Measurements from ENCODE around the gene CNOT3. TPM values are rescaled to one million over a fixed set of nuclear protein-coding genes. Genes with fewer than 3 reads are reported as not detected.
"Not testable (repeated sequence)": the region's sequence is repeated elsewhere in the genome, so short reads cannot be mapped to it uniquely, and the experiment has no call there.

CNOT3 gene
- total RNA-seq (2014; rRNA removed; shearing (Covaris generic)), result 20.4 and 30.3 TPM in 2 replicates
- polyA plus RNA-seq (2015; cell fraction: cytosol; rRNA removed), result 33.4 and 41.0 TPM in 2 replicates
- polyA plus RNA-seq (2015; cell fraction: nucleus; rRNA removed), result 42.2 and 44.0 TPM in 2 replicates

GRCh38 chr19:54137699-54138488 lies at the start of gene CNOT3:
CNOT3 (plus strand) TSS chr19:54137762; CDS start chr19:54142979, 5,217 bp downstream.
- DNase-seq (ENCODE audit: low read depth), result no peak

- DNase-seq (ENCODE audit: low read depth), result no peak
Observed at GRCh38 chr19:54094426-54095000, 43.0 kb upstream of the CNOT3 start.

- DNase-seq (ENCODE audit: low read depth), result no peak
Observed at GRCh38 chr19:54095136-54095858, 42.3 kb upstream of the CNOT3 start.

DNA sequence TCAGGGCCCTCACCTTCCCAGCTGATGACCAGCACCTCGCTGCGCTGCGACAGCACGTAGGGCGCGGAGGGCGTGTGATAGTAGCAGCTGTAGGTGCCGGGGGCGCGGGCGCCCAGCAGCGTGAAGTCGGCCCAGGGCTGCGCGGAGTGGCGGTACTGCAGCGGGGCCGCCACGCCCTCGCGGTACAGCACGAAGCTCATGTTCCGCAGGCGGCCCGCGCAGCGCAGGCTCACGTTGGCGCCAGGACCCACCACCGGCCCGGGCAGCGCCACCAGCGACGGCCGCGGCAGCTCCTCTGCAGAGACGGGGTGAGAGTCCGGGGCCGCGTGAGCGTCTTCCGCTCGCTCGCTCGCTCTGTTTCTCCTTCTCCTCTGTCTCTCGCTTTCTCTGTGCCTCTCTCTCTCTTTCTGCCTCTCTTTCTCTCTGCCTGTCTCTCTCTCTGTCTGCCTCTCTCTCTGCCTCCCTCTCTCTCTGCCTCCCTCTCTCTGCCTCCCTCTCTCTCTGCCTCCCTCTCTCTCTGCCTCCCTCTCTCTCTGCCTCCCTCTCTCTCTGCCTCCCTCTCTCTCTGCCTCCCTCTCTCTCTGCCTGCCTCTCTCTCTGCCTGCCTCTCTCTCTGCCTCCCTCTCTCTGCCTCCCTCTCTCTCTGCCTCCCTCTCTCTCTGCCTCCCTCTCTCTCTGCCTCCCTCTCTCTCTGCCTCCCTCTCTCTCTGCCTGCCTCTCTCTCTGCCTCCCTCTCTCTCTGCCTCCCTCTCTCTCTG lies 41.5 kb upstream of the CNOT3 start:
- not testable (repeated sequence) for DNase-seq (ENCODE audit: low read depth)

DNA sequence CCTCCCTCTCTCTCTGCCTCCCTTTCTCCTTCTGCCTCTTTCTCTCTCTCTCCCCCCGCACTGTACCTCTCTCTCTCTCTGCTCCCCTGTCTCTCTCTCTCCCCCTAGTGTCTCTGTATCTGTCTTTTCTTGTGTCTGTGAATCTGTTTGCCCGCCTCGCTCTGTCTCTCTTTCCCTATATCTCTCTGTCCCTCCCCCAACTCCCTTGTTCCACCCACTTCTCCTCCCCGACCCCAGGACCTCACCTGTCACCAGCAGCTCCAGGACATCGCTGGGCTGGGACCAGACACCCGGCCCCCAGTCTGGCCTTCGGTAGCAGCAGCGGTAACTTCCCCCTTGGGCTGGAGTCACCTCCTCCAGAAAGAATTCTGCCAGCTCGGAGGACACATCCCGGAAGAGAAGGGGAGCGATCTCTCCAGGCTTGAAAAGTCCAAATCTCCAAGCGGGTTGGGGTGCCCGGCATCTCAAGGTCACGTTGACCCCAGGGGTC lies 40.9 kb upstream of the CNOT3 start:
- DNase-seq (ENCODE audit: low read depth), result peak; percentile 25

- no peak for DNase-seq (ENCODE audit: low read depth)
Observed at GRCh38 chr19:54099190-54099902, 38.2 kb upstream of the CNOT3 start.

DNA sequence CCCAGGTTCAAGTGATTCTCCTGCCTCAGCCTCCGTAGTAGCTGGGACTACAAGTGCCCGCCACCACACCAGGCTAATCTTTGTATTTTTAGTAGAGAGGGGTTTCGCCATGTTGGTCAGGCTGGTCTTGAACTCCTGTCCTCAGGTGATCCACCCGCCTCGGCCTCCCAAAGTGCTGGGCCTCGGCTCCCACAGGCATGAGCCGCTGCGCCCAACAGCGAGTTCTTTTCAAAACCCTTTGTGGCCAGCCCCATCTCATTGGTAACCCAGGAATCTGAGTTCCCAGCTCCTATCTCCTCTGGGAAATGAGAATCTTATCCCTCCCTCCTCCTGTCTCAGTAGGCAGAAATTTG lies 37.7 kb upstream of the CNOT3 start:
- not testable (repeated sequence) for DNase-seq (ENCODE audit: low read depth)

GRCh38 chr19:54100561-54100960 lies 37.0 kb upstream of the CNOT3 start, which contains the start of gene OSCAR:
OSCAR (minus strand) TSS chr19:54100803; CDS start chr19:54100792, 11 bp downstream.
- peak; percentile 59 for DNase-seq (ENCODE audit: low read depth)

- DNase-seq (ENCODE audit: low read depth), result peak; percentile 96
Observed at GRCh38 chr19:54102421-54103169, 35.0 kb upstream of the CNOT3 start, which contains the start of gene NDUFA3. NDUFA3 (plus strand) TSS chr19:54102855; CDS start chr19:54102879, 24 bp downstream.

GRCh38 chr19:54104998-54105715 lies 32.4 kb upstream of the CNOT3 start:
- no peak for DNase-seq (ENCODE audit: low read depth)

GRCh38 chr19:54105796-54106195 lies 31.8 kb upstream of the CNOT3 start:
- no peak for DNase-seq (ENCODE audit: low read depth)

DNA sequence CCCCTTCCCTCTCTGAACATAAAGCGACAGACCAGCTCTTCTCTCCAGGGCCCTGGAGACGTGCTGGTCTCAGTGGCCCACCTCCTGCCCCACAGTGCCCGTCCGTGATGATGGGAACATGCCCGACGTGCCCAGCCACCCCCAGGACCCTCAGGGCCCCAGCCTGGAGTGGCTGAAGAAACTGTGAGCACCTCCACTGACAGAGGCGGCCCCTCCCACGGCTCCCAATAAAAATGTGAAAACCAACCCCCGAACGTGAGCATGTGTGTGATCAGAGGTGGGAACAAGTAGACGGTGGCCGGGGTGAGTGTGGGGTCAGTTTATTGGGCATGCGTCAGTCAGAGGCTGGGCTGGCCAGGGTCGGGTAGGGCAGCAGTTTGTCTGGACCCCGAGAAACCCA lies 30.8 kb upstream of the CNOT3 start:
- DNase-seq (ENCODE audit: low read depth), result no peak

DNA sequence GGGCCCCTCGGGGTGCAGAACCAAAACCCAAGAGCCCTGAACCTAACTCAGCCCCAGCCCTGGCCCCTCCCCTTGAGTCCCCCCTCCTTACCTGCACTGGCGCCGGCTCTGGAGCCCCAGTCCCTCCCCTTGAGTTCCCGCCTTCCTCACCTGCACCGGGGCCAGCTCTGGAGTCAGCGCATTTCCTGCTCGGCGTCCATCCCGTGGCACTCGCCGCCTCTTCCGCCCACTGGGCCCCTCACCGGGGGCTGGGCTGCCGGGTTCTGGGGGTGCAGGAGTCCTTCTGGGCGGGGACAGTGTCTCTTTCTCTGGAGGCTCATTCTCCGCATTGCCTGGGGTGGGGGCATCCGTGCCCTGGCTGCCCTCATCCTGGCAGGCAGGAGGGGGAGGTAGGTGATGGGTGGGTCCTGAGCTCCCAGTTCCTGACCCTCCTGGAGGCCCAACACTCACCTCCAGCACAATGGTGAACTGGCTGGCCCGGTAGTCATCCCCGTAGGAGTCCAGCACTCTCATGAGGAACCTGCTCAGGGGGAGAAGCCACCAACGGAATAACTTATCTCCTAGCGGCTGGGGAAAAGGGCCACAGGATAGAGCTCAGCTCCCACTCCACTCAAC lies 29.6 kb upstream of the CNOT3 start:
- no peak for DNase-seq (ENCODE audit: low read depth)

DNA sequence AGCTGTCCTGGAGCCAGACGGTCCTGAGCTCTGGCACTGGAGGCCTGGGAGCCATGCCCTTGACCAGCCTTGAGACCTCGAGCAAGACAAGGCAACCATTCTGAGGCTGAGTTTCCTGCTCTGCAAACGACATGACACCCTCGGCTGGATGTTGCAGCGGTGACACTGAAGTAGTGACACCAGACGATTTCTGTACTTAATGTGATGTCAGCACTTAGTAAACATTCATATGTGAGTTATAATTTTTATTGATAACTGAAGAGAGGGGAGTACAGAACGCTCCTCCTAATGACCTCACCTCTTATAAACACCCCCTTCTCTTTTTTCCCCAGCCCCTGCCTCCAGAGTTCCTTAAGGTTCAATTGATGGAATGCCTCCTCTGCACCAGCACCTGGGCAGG lies 29.1 kb upstream of the CNOT3 start:
- DNase-seq (ENCODE audit: low read depth), result no peak

DNA sequence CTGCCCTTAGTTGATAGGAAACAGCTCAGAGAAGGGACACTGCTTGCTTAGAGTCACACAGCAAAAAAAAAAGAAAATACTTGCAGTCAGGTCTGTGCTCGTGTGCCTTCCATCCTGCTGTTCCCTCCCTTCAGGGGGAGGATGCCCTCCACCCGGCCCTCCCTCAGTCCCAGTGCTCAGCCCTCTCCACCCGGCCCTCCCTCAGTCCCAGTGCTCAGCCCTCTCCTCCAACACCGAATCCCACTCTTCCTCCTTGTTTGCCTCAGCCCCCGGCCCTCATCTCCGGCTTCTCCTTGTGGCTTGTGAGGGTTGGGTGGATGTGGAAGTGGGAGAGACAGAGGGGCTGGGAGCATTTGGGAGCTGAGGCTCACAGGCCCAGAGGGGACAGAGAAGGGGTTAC lies 27.9 kb upstream of the CNOT3 start:
- DNase-seq (ENCODE audit: low read depth), result no peak

- DNase-seq (ENCODE audit: low read depth), result no peak
Observed at GRCh38 chr19:54114340-54115108, 23.0 kb upstream of the CNOT3 start.

Measured in HT1080 (cell line).